GM21825 (cell line): ENCODE results near the gene CCNI2.

Experiments used
- ATAC-seq: cut with Tn5 transposase; IDR thresholded peaks from one replicate; pipeline ENCODE4 v1.9.1; 2021; ENCODE audit warnings: mild to moderate bottlenecking, moderate library complexity; ENCODE audit not compliant: unreplicated experiment

The CCNI2 gene

DNA sequence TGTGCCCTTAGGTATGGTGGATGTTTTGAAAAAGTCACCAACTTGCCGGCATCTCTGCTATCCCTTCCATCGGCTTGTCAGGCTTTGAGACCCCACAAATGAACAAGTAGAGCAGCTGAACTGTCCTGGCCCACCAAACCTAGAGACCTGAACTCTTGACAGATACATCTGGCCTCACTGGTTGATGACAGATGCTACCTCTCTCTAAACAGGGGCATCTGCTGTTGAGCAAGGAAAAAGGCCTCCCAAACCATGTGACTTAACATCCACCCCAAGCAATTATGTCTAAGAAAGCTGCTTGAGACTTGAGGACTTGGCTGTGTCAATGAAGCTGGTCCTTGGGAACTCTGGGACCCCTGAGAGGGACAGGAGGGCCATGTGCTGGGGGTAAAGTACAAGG is 2.3 kb downstream of the CCNI2 start:
- no peak for ATAC-seq

DNA sequence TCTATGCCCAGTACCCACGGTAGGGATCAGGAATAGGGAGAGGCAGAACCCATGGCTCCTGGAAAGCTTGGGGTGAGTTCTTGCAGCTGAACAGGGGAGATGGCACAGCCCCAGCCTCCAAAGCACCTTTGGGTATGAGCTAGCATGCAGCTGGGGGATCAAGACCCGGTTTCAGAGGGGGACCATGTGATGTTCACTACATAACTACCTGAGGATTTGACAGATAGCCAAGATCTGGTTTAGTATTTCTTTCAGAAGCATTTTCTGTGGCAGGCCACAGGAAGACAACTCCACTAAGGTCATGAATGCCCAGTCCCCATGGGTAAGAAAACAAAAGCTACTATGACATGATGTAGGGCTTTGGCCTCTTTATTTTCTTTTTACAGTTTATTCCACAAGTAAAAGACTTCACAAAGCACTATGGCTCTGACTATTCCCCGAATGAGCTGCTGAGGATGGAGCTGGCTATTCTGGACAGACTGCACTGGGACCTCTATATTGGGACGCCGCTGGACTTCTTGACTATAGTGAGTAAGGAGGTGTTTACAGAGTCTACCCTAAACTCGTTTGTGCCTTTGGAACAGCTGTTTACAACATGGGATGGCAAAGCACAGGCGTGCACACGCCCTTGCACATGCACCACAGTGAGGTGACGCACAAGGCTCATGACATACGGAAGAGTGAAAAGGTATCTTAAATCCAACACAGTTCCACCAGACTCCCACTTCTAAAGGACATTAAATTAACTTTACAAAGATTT is 3.4 kb downstream of the CCNI2 start:
- ATAC-seq = peak; percentile 34

DNA sequence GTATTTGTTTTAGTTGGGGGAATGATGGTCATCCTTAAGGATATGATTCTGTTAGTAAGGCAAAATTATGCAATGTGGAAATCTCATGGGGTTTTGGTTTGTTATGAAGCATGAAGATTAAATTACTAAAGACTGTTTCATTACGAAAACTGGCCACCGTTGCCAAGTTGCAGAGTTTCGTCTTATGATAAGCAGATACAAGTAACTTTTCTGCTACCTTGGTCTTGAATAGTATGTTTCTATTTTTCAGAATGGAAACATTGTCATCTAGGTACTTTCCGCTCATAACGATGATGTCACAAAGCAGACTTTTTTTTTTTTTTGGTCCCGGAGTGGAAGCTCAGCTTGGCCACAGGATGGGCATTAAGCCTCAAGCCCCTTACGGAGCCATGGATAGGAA is 4.2 kb downstream of the CCNI2 start:
- ATAC-seq = peak; percentile 36

GRCh38 chr5:132751971-132752580 is 4.8 kb downstream of the CCNI2 start:
- no peak for ATAC-seq

DNA sequence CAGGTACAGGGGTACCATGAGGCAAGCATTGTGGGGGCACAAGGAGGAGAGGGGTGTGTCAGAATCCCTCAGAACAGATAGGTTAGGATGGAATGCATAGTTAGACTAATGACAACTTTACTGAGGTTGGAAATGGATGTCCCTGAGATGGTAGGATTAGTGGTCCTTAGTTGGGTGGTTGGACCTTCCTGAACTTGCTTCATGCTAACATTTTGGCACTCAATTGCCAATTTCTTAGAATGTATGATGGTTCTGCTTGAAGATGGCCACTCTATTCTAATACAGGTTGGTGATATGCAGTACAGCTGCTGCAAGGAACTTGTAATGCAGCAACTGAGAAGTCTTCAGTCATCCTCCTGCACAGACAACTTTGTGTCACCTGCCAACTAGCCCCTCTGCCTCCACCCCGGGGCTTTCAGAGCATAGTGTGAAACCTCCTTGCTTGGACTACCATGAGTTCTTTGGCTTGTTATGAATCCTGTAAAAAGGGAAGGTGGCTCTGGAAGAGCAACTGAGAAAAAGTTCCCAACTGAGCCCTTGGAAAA is 5.4 kb downstream of the CCNI2 start:
- ATAC-seq = no peak

DNA sequence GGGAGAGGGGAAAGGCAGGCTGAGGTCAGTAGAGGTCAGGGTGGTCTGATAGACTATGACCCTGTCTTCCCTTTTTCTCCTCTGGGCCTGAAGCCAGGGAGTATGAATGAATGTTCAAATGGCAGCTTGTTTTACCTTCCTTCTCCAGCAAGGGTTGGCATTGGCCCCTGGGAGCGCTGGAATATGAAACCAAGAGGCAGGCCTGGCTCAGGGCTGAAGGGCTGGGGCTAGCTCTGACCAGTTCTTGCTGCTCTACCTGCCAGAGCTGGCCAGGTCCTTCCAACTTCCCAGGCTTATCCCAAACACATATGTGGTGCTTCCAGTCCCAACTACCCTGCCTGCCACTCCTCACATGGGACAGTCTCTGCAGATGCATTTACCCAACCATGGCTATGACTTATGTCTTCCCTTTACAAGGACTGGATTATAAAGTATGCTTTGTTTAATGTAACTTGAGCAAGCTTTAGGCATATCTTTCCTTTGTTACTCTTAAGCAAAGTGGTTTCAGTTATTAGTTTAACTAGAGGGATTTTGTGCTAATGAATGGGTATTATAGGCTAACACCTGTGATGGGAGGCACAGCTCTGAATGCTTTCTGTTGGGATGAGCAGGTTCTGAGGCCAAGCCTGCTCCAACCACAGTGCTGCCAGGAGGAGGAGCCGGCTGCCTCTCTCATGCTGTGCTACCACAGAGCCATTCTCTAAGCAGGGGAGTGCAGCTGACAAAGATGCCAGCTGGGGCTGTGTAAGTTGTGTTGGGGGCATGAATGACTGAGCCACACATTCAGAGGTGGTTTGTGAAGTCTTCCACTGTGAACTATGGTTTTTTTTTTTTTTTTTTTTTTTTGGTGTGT is 6.1 kb downstream of the CCNI2 start:
- ATAC-seq = no peak

- ATAC-seq = no peak
These were observed 6.9 kb downstream of the CCNI2 start for GRCh38 chr5:132754111-132754510.

- no peak for ATAC-seq
These were observed 7.7 kb downstream of the CCNI2 start for GRCh38 chr5:132754947-132755346.

DNA sequence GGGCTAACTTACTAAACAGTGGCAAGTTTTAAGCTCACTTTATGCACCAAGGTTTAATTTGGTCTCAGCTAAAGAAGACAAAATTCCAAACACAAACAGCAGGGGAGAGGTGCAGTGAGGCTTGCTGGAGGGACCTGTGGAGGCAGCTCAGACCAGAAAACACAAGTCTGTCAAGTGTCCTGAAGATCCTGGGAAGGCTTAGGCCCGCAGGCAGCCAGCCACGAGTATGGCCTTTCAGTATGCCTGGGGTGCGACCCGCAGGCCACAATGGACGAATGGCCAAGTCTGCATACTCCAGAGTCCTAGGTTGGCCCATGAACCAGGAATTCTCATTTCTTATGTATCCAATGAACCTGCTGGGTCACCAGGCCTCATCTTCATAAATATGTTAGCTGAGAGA is 9.3 kb downstream of the CCNI2 start:
- no peak for ATAC-seq

GRCh38 chr5:132758451-132758850 is 11.2 kb downstream of the CCNI2 start:
- ATAC-seq = no peak

DNA sequence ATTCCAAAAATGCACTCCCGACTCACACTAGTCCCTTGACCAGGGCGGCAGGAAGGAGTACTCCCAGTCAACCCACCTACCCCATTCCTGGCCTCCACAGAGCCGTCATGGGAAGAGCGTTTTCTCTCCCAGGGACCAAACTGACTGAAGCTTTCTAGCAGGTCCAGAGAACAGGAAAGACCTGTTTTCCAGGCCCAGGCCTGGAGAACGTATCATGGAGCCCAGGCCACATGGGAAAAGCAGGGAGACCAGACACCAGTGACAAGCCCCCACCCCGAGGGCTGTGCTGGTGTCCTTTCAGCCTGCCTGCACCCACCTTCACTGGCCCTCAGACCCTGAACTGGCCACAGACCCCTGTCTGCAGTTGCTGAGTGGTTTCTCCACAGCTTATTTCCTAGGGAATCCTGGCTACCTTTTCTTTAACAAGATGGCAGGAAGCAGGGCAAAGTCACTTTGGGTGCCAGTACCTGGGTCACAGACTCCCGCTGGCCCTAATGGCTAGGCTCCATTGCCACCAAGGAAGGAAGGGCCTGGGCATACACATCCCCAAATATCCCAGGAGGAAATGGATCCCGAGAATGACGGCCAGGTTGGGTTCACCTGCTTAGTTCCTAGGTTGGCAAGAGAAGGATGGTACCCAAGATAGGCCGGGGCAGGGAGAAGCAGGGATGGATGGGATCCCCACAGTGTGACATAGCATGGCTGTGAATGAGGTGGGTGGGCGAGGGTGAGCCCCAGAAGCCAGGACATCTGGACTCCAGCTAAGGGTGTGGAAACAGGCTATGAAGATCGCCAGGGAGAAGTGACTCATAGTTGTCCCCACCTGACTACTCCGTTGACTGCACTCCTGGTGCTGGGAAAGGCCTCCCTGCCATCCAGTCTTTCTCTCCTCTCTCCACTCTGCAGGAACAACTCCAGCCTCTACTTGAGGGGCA is 12.2 kb downstream of the CCNI2 start:
- no peak for ATAC-seq

GRCh38 chr5:132760049-132760420 is 12.8 kb downstream of the CCNI2 start:
- ATAC-seq = no peak

DNA sequence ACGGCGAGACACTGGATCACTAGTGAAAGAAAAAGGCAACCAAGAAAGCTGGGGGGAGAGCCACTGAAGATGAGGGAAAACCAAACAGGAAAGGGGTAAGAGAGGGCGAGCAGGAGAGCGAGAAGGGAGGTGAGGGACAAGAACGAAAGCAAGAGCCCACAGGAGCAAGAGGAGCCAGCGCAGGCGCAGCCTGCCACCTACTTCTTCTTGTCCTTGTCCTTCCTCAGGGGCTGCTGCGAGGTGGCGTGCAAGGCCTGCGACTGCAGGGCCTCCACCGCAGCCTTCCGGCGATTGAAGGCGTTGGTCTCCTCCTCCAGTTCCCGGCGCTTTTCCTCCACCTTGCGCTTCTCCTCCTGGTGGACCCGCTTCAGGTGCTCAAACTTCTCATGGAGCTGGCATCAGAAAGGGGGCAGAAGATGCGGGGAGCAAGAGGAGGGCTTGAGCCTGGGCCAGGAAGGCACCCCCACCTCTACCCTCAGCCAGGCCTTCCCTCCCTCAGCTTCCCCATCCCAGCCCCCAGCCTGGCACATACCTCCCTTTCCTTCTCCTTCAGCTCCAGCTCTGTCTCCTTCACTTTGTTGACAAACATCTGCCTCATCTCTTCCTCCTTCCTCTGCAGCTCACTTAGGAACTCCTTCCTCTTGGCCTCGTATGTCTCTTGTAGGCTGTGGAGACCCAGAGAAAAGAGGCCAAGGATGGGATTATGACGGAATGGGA is 13.5 kb downstream of the CCNI2 start:
- ATAC-seq = no peak

DNA sequence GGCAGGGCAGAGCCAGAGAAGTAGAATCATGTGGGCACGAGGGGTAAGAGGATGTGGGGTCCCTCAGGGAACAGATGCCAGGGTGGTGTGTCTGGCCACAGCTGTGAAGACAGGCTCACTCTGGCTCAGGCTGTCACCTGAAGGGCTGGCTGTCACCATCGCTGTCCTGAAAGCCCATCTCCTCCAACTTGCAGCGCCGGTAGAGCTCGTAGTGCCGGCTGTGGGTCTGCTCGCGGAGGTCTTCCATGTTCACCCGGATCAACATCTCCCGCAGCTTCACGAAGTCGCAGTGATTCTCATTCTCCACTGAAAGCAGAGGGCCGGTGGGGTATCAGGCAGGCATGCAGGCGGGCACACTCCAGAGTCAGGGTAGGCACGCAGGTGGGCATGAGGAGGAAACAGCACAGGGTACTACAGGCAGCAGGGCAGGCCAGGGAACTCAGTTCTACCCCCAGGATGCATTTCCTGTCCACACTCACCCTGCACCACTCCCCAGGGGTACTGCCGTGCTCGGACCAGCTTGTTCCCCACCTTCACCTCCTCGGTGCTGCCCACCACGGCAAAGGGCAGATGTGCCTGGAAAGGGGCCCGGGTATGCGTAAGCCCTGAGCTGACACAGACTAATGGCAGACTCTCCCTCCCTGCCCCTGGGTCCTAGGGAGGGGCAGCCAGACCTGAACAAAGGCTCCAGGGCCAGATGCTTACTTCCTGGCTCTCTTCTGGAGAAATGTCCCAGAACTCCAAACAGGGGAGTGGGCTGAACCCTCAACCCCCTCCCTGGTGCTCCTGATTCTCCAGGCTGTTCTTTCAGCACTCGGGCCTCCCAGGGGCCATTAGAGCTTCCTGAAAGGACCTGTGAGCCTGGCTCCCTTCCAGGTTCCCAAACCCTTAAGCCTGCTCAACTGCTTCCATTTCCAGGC is 14.4 kb downstream of the CCNI2 start:
- no peak for ATAC-seq

GRCh38 chr5:132762246-132763000 is 15.2 kb downstream of the CCNI2 start:
- no peak for ATAC-seq

- no peak for ATAC-seq
These were observed 16.2 kb downstream of the CCNI2 start for GRCh38 chr5:132763181-132764036.

DNA sequence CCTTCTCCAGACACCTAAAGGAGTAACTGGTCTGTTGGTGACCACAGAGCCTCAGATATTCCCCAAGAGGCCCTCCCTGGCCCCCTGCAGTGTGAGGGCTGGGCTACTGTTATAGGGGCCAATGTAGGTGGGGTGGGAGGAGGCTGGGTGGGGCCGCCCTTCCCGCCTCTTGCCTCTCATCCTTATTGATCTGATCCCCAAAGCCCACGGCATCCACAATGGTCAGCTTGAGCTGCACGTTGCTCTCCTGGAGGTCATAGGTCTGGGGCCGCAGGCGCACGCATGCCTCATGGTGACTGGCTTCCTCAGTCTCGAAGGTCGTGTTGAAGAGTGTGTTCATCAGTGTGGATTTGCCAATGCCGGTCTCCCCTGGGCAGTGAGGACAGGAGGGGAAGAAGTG is 16.8 kb downstream of the CCNI2 start:
- no peak for ATAC-seq
